ENCODE measurements around the gene FAM184B. TPM values are rescaled to one million over a fixed set of nuclear protein-coding genes. Genes with fewer than 3 reads are reported as not detected.
A peak's percentile ranks its signal among the peaks of the same experiment; 100 is the strongest.

FAM184B gene
- total and polyA plus RNA-seq, 4 donors: 2.3 to 12.3 (median 9.3) TPM

DNA sequence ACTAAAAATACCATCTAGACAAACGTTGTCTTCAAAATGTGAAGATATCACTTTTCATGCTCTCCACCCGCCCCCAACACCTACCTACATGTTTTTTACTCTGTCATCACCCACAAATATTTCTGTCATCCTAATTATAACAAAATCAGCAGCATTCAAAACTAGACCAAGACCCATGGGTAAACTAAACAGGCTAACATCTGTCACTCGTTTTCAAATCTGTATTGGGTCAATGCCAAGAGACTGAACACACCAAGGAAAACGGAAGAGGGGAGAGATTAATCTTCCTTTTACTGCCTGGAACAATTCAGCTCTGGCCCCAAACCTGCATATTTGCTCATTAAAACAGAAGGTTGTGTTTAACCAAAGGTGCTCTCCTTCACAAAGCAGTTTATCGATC, 17.5 kb downstream of the FAM184B start:
- no peak overlapping the region for H3K27ac ChIP-seq (ENCODE audit: low read depth, low read length)
- no peaks in the 10 kb centered on the region for H3K9me3 ChIP-seq (ENCODE audit: control insufficient read depth, insufficient read depth, low read length)
- 62% methylated on average over 2 of the region's 5 CpGs for WGBS (ENCODE audit: insufficient coverage)
- no peaks in the 10 kb centered on the region for H3K27me3 ChIP-seq (ENCODE audit: control insufficient read depth, insufficient read depth, low read length)
- no peak overlapping the region for H3K4me3 ChIP-seq (ENCODE audit: low read depth, low read length)
- H3K36me3 ChIP-seq (ENCODE audit: control insufficient read depth, insufficient read depth, low read length): peaks cover 3% of the 10 kb centered on the region
- peak in 1 of 6 donors; percentile 18 for DNase-seq (ENCODE audit: low read depth in 4 of 6, low spot score in 6 of 6)
- peaks cover 7% of the 10 kb centered on the region for H3K4me1 ChIP-seq (ENCODE audit: control insufficient read depth, insufficient read depth, low read length)

DNA sequence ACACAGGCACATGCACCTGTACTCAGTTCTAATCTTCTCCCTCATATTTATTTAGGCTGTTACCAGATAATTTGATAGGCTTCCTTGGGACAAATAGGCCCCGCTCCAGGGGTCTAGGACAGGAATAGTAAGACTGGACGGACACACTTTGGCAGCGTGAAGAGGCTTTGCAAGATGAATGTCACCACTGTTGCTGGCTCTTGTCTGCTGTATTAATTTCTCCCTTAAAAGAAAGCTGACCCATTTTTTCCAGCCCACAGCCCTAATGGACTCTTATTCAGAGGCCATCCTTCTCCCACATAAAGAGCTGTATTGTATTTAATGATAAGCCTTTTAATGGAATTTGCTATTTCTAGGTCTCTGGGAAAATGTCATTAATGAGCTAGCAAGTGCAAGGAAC, 18.0 kb downstream of the FAM184B start:
- H3K9me3 ChIP-seq (ENCODE audit: control insufficient read depth, insufficient read depth, low read length): no peaks in the 10 kb centered on the region
- H3K27me3 ChIP-seq (ENCODE audit: control insufficient read depth, insufficient read depth, low read length): no peaks in the 10 kb centered on the region
- 42% methylated on average over 3 of the region's 3 CpGs for WGBS (ENCODE audit: insufficient coverage)
- H3K4me1 ChIP-seq (ENCODE audit: control insufficient read depth, insufficient read depth, low read length): peaks cover 7% of the 10 kb centered on the region
- H3K27ac ChIP-seq (ENCODE audit: low read depth, low read length): peak overlapping the region; percentile 52
- H3K36me3 ChIP-seq (ENCODE audit: control insufficient read depth, insufficient read depth, low read length): peaks cover 3% of the 10 kb centered on the region
- no peak overlapping the region for H3K4me3 ChIP-seq (ENCODE audit: low read depth, low read length)
- DNase-seq (ENCODE audit: low read depth in 4 of 6, low spot score in 6 of 6): peak in 2 of 6 donors; percentile 46 to 53

DNA sequence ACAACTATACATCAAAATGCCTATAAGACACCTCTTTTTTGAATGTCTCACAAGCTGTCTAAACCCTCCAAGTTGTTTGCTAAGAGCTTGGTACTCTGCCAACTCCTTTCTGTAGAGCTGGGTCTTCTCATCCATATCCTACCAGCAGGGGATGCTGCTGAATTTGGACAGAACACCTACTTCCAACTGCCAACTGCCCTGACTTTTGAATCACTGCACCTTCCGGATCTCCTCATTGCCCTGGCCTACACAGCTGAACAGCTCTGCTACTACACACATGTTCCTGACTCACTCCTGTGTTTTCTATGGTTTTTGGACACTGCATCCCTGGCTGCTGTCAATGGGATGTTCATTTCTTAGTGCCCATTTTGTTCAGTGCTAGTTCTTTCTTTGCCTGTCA, 18.7 kb downstream of the FAM184B start:
- no peak overlapping the region for H3K27ac ChIP-seq (ENCODE audit: low read depth, low read length)
- 55% methylated on average over 1 of the region's 1 CpG for WGBS (ENCODE audit: insufficient coverage)
- peak in 2 of 6 donors; percentile 28 to 49 for DNase-seq (ENCODE audit: low read depth in 4 of 6, low spot score in 6 of 6)

GRCh38 chr4:17761062-17761461, 20.4 kb downstream of the FAM184B start:
- DNase-seq (ENCODE audit: low read depth in 4 of 6, low spot score in 6 of 6): no peak
- Histone ChIP-seq H3K27ac (ENCODE audit: low read depth, low read length) (no peak overlapping the region), H3K9me3 (ENCODE audit: control insufficient read depth, insufficient read depth, low read length) (no peaks in the 10 kb centered on the region), H3K27me3 (ENCODE audit: control insufficient read depth, insufficient read depth, low read length) (no peaks in the 10 kb centered on the region), H3K4me1 (ENCODE audit: control insufficient read depth, insufficient read depth, low read length) (peaks cover 7% of the 10 kb centered on the region), H3K4me3 (ENCODE audit: low read depth, low read length) (no peak overlapping the region), H3K36me3 (ENCODE audit: control insufficient read depth, insufficient read depth, low read length) (no peaks in the 10 kb centered on the region)
- WGBS (ENCODE audit: insufficient coverage): 67% methylated on average over 1 of the region's 1 CpG

More for the DNA sequence above, 18.7 kb downstream of the FAM184B start:
- peaks cover 3% of the 10 kb centered on the region for H3K36me3 ChIP-seq (ENCODE audit: control insufficient read depth, insufficient read depth, low read length)
- H3K9me3 ChIP-seq (ENCODE audit: control insufficient read depth, insufficient read depth, low read length): no peaks in the 10 kb centered on the region
- H3K4me1 ChIP-seq (ENCODE audit: control insufficient read depth, insufficient read depth, low read length): peaks cover 7% of the 10 kb centered on the region
- no peak overlapping the region for H3K4me3 ChIP-seq (ENCODE audit: low read depth, low read length)
- no peaks in the 10 kb centered on the region for H3K27me3 ChIP-seq (ENCODE audit: control insufficient read depth, insufficient read depth, low read length)

GRCh38 chr4:17760626-17761025, 20.8 kb downstream of the FAM184B start:
- Histone ChIP-seq H3K9me3 (ENCODE audit: control insufficient read depth, insufficient read depth, low read length) (no peaks in the 10 kb centered on the region), H3K27me3 (ENCODE audit: control insufficient read depth, insufficient read depth, low read length) (no peaks in the 10 kb centered on the region), H3K36me3 (ENCODE audit: control insufficient read depth, insufficient read depth, low read length) (no peaks in the 10 kb centered on the region), H3K4me3 (ENCODE audit: low read depth, low read length) (no peak overlapping the region), H3K4me1 (ENCODE audit: control insufficient read depth, insufficient read depth, low read length) (peaks cover 7% of the 10 kb centered on the region), H3K27ac (ENCODE audit: low read depth, low read length) (no peak overlapping the region)
- 82% methylated on average over 6 of the region's 6 CpGs for WGBS (ENCODE audit: insufficient coverage)
- DNase-seq (ENCODE audit: low read depth in 4 of 6, low spot score in 6 of 6): no peak

- Histone ChIP-seq H3K36me3 (ENCODE audit: control insufficient read depth, insufficient read depth, low read length) (no peaks in the 10 kb centered on the region), H3K4me3 (ENCODE audit: low read depth, low read length) (no peak overlapping the region), H3K9me3 (ENCODE audit: control insufficient read depth, insufficient read depth, low read length) (no peaks in the 10 kb centered on the region), H3K27me3 (ENCODE audit: control insufficient read depth, insufficient read depth, low read length) (no peaks in the 10 kb centered on the region), H3K4me1 (ENCODE audit: control insufficient read depth, insufficient read depth, low read length) (peaks cover 7% of the 10 kb centered on the region), H3K27ac (ENCODE audit: low read depth, low read length) (no peak overlapping the region)
- WGBS (ENCODE audit: insufficient coverage): no CpG with 5 or more reads among the region's 5 CpGs
- DNase-seq (ENCODE audit: low read depth in 4 of 6, low spot score in 6 of 6): peak in 2 of 6 donors; percentile 14 to 75
Observed at GRCh38 chr4:17758485-17758884, 22.9 kb downstream of the FAM184B start.

GRCh38 chr4:17757621-17758020, 23.8 kb downstream of the FAM184B start:
- peak in 1 of 6 donors; percentile 57 for DNase-seq (ENCODE audit: low read depth in 4 of 6, low spot score in 6 of 6)
- no peaks in the 10 kb centered on the region for H3K36me3 ChIP-seq (ENCODE audit: control insufficient read depth, insufficient read depth, low read length)
- no peak overlapping the region for H3K27ac ChIP-seq (ENCODE audit: low read depth, low read length)
- H3K4me1 ChIP-seq (ENCODE audit: control insufficient read depth, insufficient read depth, low read length): peaks cover 1% of the 10 kb centered on the region
- H3K9me3 ChIP-seq (ENCODE audit: control insufficient read depth, insufficient read depth, low read length): no peaks in the 10 kb centered on the region
- no peak overlapping the region for H3K4me3 ChIP-seq (ENCODE audit: low read depth, low read length)
- no CpG with 5 or more reads among the region's 1 CpG for WGBS (ENCODE audit: insufficient coverage)
- no peaks in the 10 kb centered on the region for H3K27me3 ChIP-seq (ENCODE audit: control insufficient read depth, insufficient read depth, low read length)

GRCh38 chr4:17753646-17754045, 27.8 kb downstream of the FAM184B start:
- Histone ChIP-seq H3K36me3 (ENCODE audit: control insufficient read depth, insufficient read depth, low read length) (no peaks in the 10 kb centered on the region), H3K27ac (ENCODE audit: low read depth, low read length) (no peak overlapping the region), H3K27me3 (ENCODE audit: control insufficient read depth, insufficient read depth, low read length) (no peaks in the 10 kb centered on the region), H3K4me1 (ENCODE audit: control insufficient read depth, insufficient read depth, low read length) (no peaks in the 10 kb centered on the region), H3K4me3 (ENCODE audit: low read depth, low read length) (no peak overlapping the region), H3K9me3 (ENCODE audit: control insufficient read depth, insufficient read depth, low read length) (no peaks in the 10 kb centered on the region)
- 89% methylated on average over 2 of the region's 2 CpGs for WGBS (ENCODE audit: insufficient coverage)
- DNase-seq (ENCODE audit: low read depth in 4 of 6, low spot score in 6 of 6): no peak

DNA sequence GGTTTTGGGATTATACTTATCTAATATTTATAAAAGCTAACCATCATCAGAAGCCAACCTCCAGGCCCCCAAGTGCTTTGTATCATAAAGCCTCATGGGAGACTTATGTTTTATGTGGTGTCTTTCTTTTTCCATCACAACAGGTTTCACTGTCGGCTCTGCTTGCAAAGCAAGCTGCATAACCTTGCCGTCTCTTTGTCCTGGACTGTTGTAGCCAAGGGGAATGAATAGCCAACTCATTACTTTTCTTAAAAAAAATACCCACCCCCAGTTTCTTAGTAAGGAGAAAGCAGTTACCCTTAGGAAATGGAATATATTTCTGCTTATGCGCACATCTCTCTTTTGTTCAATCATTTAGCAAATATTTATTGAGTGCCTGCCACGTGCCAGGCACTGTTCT, 40.7 kb downstream of the FAM184B start:
- no peaks in the 10 kb centered on the region for H3K4me1 ChIP-seq (ENCODE audit: control insufficient read depth, insufficient read depth, low read length)
- H3K27me3 ChIP-seq (ENCODE audit: control insufficient read depth, insufficient read depth, low read length): no peaks in the 10 kb centered on the region
- WGBS (ENCODE audit: insufficient coverage): no CpG with 5 or more reads among the region's 4 CpGs
- H3K27ac ChIP-seq (ENCODE audit: low read depth, low read length): no peak overlapping the region
- H3K4me3 ChIP-seq (ENCODE audit: low read depth, low read length): no peak overlapping the region
- no peak for DNase-seq (ENCODE audit: low read depth in 4 of 6, low spot score in 6 of 6)
- H3K36me3 ChIP-seq (ENCODE audit: control insufficient read depth, insufficient read depth, low read length): no peaks in the 10 kb centered on the region
- H3K9me3 ChIP-seq (ENCODE audit: control insufficient read depth, insufficient read depth, low read length): no peaks in the 10 kb centered on the region

DNA sequence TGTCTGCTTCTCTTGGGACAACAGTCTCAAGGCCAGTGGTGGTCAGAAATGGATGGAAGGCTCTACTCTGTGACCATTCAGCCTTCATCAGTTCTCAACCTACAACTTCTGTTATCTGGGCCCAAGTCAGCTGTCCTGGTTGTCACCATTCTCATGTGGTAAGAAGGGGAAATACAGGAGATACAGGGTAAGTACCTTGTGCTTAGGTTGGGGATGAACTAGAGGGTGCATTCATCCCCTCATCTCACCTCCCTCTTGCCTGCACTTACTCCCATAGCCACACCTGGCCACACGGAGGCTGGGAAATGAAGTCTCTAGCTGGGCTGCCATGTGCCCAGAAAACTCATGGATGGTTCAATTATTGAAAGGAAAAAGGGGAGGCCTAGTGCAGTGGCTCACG, 44.9 kb downstream of the FAM184B start:
- no CpG with 5 or more reads among the region's 2 CpGs for WGBS (ENCODE audit: insufficient coverage)
- H3K36me3 ChIP-seq (ENCODE audit: control insufficient read depth, insufficient read depth, low read length): no peaks in the 10 kb centered on the region
- H3K27ac ChIP-seq (ENCODE audit: low read depth, low read length): no peak overlapping the region
- DNase-seq (ENCODE audit: low read depth in 4 of 6, low spot score in 6 of 6): no peak
- no peaks in the 10 kb centered on the region for H3K27me3 ChIP-seq (ENCODE audit: control insufficient read depth, insufficient read depth, low read length)
- H3K4me3 ChIP-seq (ENCODE audit: low read depth, low read length): no peak overlapping the region
- no peaks in the 10 kb centered on the region for H3K4me1 ChIP-seq (ENCODE audit: control insufficient read depth, insufficient read depth, low read length)
- H3K9me3 ChIP-seq (ENCODE audit: control insufficient read depth, insufficient read depth, low read length): no peaks in the 10 kb centered on the region
